Suprapubic skin (tissue), 3 donors: ENCODE measurements around the gene MLPH.

Source experiments
- POLR2AphosphoS5 ChIP-seq, 3 donors: sonication (generic); formaldehyde crosslinking; IDR thresholded peaks; one replicate each; pipeline ENCODE4 v1.6.1; 2017; ENCODE audit warnings: antibody characterized with exemption in 3 of 3
- TF ChIP-seq, protein P1 (sequence below), 2 donors: fragments of 200-600 bp in 1 of 2; fragments of 450-650 bp in 1 of 2; sonication (generic) in 1 of 2; IDR thresholded peaks; one replicate each; pipeline ENCODE4 v1.5.1; 2016 to 2019; ENCODE audit warnings: antibody characterized with exemption in 2 of 2, mild to moderate bottlenecking in 1 of 2, moderate library complexity in 1 of 2

DNA sequence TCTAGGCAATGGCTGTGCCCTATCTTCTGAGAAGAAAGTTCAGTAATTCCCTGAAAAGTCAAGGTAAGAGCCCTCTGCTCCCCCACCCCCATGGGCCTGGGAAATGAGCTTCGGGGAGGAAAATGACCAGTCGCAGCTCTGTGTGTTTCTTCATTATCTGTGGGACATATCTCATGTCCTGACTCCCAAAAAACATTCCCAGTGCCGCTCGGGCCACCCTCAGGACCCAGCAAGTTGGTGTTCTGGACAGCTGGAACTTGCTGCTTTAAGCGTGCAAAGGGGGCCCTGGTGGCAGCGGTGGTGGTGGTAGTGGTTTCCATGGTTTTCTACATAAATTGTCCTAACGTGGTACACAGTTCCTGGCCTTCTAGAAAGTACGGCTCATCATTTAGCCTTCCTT lies 62.2 kb downstream of the MLPH start:
- TF ChIP-seq POLR2AphosphoS5 (IDR thresholded peaks at IDR 0.05) = no peak
- TF ChIP-seq, protein P1, sequence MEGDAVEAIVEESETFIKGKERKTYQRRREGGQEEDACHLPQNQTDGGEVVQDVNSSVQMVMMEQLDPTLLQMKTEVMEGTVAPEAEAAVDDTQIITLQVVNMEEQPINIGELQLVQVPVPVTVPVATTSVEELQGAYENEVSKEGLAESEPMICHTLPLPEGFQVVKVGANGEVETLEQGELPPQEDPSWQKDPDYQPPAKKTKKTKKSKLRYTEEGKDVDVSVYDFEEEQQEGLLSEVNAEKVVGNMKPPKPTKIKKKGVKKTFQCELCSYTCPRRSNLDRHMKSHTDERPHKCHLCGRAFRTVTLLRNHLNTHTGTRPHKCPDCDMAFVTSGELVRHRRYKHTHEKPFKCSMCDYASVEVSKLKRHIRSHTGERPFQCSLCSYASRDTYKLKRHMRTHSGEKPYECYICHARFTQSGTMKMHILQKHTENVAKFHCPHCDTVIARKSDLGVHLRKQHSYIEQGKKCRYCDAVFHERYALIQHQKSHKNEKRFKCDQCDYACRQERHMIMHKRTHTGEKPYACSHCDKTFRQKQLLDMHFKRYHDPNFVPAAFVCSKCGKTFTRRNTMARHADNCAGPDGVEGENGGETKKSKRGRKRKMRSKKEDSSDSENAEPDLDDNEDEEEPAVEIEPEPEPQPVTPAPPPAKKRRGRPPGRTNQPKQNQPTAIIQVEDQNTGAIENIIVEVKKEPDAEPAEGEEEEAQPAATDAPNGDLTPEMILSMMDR (IDR thresholded peaks at IDR 0.05) = no peak
